LHCN-M2 (cell line): ENCODE measurements around the gene MRGPRX3. TPM values are rescaled to one million over a fixed set of nuclear protein-coding genes. Genes with fewer than 3 reads are reported as not detected.
"Not testable (repeated sequence)": the region's sequence is repeated elsewhere in the genome, so short reads cannot be mapped to it uniquely, and the experiment has no call there.

Source experiments
- DNase-seq: peaks from one replicate; pipeline ENCODE4 v3.0.0-alpha.2; 2012; ENCODE audit warnings: low read depth
- polyA plus RNA-seq: library from polyadenylated mRNA; unstranded; fragments of >200 nt; gene quantifications from one replicate; pipeline ENCODE4 v1.2.1, GENCODE V29; 2012; ENCODE audit warnings: missing spikeins
- total RNA-seq: library from RNA; depleted of rRNA; stranded (reverse); fragments of >200 nt; gene quantifications from 2 replicates; pipeline ENCODE4 v1.2.3, GENCODE V29; 2014; rRNA removed

MRGPRX3 gene
- total RNA-seq, result not detected in 2 replicates
- polyA plus RNA-seq, result 0.18 TPM

DNA sequence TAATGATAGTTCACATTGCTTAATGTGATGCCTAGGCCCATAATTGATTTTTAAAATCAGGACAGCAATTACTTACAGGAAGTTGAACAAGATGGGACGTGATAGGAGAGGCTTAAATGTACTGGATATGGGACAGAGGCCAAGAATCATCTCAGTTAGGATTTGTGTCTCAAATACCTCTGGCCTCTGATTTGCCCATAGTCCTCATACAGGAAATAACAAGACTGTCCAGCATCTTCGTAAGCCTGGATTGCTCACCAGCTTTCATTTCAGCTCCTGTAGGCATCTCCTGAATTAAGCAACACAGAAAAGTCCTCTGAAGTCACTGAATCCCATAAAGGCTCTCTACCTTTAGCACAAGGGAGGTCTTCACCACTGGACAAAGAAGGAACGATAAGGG lies at the start of gene MRGPRX3:
MRGPRX3 (plus strand) TSS at position 231 of the 400 bp plus-strand sequence. CDS start 4,632 bp downstream, outside the sequence.
- no peak for DNase-seq

DNA sequence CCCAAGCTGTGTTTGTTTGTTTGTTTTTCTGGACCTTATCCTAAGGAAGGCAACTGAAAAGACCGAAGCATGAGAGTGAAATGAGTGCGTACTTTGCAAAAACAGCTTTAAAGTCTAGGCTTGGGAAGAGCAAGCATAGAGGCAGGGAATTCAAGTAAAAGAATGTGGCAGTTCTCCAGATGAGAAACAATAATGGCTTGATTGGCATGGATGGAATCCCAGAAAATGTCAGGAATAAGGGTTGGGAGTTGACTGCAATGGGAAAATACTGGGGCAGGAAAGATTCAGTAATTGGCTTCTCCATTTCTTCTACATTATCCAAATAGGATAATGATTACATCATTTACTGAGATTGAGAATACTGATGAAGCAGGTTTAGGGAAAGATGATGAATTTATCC lies 44.0 kb upstream of the MRGPRX3 start:
- DNase-seq, result no peak

DNA sequence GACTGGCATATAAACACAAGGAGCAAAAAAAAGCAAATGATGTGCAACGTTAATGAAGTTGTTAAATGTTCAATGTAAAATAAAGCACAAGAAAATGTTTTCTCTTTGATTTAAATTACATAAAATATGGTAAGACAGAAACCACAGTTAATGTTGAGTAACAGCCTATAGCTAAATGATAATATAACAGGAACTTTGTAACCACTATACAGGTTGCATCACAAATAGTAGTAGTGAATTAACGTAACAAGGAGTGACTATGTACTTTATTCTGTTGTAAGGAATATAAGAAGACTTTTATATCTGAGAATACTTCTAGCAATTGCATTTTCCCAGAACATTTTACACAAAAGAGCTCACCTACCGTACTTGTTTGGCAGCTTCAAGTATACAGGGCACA lies 43.4 kb upstream of the MRGPRX3 start:
- DNase-seq, result no peak

- no peak for DNase-seq
Measured at GRCh38 chr11:18091731-18092130, 40.6 kb upstream of the MRGPRX3 start.

GRCh38 chr11:18093959-18094358 lies 38.4 kb upstream of the MRGPRX3 start:
- DNase-seq, result no peak

DNA sequence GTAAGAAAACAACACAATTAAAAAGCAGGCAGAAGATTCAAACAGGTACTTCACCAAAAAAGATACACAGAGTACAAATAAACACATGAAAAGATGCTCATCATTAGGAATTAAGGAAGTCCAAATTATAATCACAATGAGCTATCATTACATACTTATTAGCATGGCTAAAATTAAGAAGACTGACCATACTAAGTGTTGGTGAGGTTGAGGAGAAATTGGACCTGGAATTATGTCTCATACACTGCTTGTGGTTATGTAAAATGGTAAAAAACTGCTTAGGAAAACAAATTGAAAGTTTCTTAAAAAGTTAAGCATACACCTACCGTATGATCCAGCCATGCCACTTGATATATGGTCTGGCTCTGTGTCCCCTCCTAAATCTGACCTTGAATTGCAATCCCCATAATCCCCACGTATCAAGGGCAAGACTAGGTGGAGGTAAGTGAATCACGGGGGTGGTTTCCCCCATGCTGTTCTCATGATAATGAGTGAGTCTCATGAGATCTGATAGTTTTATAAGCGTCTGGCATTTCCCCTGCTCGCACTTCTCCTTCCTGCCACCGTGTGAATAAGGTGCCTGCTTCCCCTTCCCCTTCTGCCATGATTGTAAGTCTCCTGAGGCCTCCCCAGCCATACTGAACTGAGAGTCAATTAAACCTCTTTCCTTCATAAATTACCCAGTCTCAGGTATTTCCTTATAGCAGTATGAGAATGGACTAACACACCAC lies 31.3 kb upstream of the MRGPRX3 start:
- DNase-seq, result no peak

DNA sequence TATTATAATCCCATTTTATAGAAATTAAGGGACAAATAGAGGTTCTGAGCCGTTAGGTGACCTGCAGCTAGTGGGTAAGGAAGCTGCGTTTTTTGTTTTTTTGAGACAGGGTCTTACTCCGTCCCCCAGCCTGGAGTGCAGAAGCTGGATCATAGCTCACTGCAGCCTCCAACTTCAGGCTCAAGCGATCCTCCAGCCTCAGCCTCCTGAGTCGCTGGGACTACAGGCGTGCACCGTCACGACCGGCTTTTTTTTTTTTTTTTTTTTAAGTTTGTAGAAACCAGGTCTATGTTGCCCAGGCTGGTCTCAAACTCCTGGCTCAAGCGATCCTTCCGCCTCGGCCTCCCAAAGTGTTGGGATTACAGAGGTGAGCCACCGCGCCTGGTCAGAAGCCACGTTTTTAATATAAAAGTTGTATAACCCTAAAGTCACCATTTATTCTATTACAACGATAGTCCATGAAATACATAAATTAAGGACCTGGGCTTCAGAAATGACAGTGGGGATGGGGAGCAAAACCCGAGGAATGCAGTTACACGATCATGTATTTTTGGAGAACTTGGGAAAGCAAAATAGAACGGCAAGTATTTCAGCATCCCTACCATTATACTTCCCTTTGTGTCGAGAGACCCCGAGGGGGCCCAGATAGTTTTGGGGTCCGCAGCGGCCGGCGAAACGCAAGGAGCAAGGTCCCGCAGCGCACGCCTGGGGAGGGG lies 27.1 kb upstream of the MRGPRX3 start:
- DNase-seq, result no peak

- DNase-seq, result peak; percentile 78
Measured at GRCh38 chr11:18105802-18106574, 26.4 kb upstream of the MRGPRX3 start, which contains the start of gene SAAL1. Gene SAAL1 (minus strand): TSS chr11:18106082. CDS start chr11:18106041, 41 bp downstream.

- peak; percentile 13 for DNase-seq
Measured at GRCh38 chr11:18106688-18107087, 25.7 kb upstream of the MRGPRX3 start.

DNA sequence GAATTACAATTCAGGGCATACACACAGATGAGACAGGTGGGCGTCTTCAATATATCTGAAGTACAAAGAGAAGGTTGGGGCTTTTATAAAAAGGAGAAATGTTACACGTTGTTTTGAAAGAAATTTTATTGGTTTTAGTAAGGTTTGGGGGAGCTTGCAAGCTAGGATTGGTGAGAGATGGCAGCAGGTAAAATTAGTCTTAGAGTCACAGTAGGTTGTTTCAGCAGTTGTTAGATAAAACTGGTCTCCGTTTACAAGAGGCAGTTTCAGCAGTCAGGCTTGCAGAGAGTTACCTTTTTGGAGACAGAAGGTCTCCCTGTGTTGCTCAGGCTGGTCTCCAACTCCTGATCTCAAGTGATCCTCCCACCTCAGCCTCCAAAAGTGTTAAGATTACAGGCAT lies 24.1 kb upstream of the MRGPRX3 start:
- DNase-seq, result no peak

DNA sequence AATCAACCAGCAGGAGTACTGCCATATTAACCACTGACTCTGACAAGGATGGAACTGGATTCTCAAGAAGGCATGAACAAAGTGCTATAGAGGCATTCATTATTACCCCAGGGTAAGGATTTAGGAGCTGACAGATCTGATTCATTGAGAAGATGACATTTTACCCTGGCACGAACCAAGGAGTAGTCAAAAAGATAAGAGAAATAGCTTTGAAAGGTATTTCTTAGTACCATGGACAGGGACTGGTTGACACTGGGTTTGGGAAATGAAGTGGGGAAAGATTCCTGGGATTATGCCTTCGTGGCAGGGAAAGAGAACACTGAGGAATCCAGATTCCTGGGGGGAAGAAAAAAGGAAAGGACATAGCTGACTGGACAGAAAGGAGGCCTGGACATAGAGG lies 21.4 kb upstream of the MRGPRX3 start:
- no peak for DNase-seq

- DNase-seq, result peak; percentile 63
Measured at GRCh38 chr11:18115360-18116127, 16.8 kb upstream of the MRGPRX3 start.

- not testable (repeated sequence) for DNase-seq
Measured at GRCh38 chr11:18121331-18121828, 11.0 kb upstream of the MRGPRX3 start.

DNA sequence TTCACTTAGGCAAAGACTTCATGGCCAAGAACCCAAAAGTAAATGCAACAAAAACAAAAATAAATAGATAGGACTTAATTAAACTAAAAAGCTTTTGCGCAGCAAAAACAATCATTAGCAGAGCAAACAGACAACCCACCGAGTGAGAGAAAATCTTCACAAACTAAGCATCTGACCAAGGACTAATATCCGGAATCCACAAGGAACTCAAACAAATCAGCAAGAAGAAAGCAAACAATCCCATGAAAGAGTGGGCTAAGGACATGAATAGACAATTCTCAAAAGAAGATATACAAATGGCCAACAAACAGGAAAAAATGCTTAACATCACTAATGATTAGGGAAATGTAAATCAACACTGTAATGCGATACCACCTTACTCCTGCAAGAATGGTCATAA lies 1.3 kb upstream of the MRGPRX3 start:
- not testable (repeated sequence) for DNase-seq

GRCh38 chr11:18135308-18135707 lies 2.9 kb downstream of the MRGPRX3 start:
- DNase-seq, result no peak

- DNase-seq, result no peak
Measured at GRCh38 chr11:18137186-18137800, 4.9 kb downstream of the MRGPRX3 start.

DNA sequence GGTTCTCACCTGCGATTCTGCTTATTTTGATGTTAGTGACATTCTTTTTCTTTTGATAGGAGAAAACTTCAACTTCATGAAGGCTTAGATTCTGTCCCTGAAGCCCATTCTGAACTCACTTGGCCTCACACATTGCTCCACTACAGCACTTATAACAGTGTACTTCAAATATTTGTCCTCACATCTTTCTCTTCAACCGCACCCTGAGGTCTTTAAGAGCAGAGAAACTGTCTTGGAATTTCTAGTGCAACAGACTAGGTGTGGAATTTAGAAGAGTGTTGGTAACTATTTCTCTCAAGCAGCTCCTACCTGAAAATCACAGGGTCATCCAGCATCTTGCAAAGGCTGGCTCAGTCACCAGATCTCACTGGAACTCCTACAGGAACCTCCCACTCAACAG lies 7.8 kb downstream of the MRGPRX3 start:
- no peak for DNase-seq

GRCh38 chr11:18144243-18144642 lies 11.9 kb downstream of the MRGPRX3 start:
- DNase-seq, result peak; percentile 57

DNA sequence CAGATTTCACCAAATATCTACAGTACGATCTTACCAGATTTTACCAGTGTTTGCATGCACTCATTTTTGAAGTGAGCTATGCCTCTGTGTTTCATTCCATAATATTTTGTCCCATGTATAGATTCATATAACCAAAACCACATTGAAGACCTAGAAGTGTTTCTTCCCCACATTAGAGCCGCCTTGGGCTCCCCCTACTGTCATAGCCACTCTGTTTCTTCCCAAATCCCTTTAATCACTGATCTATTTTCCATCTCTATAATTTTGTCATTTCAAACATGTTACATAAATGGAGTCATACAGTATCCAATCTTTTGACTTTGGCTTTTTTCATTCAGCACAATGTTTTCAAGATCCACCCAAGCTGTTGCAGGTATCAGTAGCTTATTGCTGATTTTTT lies 12.7 kb downstream of the MRGPRX3 start:
- DNase-seq, result no peak

- DNase-seq, result no peak
Measured at GRCh38 chr11:18145837-18146236, 13.5 kb downstream of the MRGPRX3 start.

- no peak for DNase-seq
Measured at GRCh38 chr11:18151581-18151980, 19.2 kb downstream of the MRGPRX3 start.
